ENCODE data around the gene FN1. TPM values are rescaled to one million over a fixed set of nuclear protein-coding genes. Genes with fewer than 3 reads are reported as not detected.
A peak's percentile ranks its signal among the peaks of the same experiment; 100 is the strongest.
"Not testable (repeated sequence)": the region's sequence is repeated elsewhere in the genome, so short reads cannot be mapped to it uniquely, and the experiment has no call there.

FN1 gene
- total RNA-seq, 4 donors from 2014 or later = 89.6 to 220 (median 177) TPM

DNA sequence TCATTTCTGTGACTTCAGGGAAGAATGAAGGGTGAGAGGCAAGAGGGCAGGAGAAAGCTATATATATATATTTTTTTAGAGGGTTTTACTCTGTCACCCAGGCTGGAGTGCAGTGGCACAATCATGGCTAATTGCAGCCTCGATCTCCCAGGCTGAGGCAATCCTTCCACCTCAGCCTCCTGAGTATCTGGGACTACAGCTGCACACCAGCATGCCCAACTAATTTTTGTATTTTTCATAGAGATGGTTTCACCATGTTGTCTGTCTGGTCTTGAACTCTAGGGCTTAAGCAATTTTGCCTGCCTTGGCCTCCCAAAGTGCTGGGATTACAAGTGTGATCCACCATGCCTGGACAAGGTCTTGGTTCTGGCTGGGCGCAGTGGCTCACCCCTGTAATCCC lies 120.6 kb downstream of the FN1 start:
- ATAC-seq (ENCODE audit: low FRiP score) = no peak
- DNase-seq (ENCODE audit: low spot score) = no peak
- no peak for TF ChIP-seq CTCF (IDR thresholded peaks at IDR 0.05)

DNA sequence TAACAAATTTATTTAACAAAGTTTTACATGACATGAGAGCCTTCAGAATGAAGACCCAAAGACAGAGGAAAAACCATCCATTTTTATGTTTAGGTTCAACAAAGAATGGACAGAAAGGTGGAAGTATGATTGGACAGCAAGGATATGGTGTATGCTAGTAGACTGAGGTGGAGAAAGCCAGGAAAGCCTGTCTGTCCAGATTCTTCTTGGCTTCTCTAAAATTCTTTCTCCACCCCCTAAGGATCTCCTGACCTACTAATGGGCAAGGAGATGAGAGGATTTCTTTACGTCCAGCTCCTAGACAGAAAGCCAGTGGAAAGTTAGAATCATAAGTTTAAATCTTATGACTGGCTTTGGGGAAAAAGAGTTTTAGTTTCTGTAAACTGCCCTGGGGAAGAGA lies 121.0 kb downstream of the FN1 start:
- no peak for ATAC-seq (ENCODE audit: low FRiP score)
- no peak for TF ChIP-seq CTCF (IDR thresholded peaks at IDR 0.05)
- no peak for DNase-seq (ENCODE audit: low spot score)

- DNase-seq (ENCODE audit: low spot score) (no peak), ATAC-seq (ENCODE audit: low FRiP score) (no peak)
- no peak for TF ChIP-seq CTCF (IDR thresholded peaks at IDR 0.05)
Observed at GRCh38 chr2:215313255-215313613, 122.6 kb downstream of the FN1 start.

GRCh38 chr2:215311625-215312396 lies 124.1 kb downstream of the FN1 start, which contains the start of gene ATIC:
Gene ATIC, plus strand, starts transcription at chr2:215312059. Its CDS starts 84 bp downstream, at chr2:215312143.
- DNase-seq (ENCODE audit: low spot score) (peak; percentile 85), ATAC-seq (ENCODE audit: low FRiP score) (peak; percentile 100)
- no peak for TF ChIP-seq CTCF (IDR thresholded peaks at IDR 0.05)

DNA sequence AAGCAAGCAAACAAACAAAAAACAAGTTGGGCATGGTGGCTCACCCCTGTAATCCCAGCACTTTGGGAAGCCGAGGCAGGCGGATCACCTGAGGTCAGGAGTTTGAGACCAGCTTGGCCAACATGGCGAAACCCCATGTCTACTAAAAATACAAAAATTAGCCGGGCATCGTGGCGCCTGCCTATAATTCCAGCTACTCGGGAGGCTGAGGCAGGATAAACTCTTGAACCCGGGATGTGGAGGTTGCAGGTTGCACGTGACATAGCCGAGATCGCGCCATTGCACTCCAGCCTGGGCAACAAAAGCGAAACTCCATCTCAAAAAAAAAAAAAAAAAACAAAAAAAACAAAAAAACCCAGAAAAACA lies 124.6 kb downstream of the FN1 start:
- ATAC-seq (ENCODE audit: low FRiP score); DNase-seq (ENCODE audit: low spot score): not testable (repeated sequence)

Other genes with a start within 250 kb of the FN1 start
- 10 to 100 TPM; 28.2 to 62.1 (median 35.9) TPM for gene ATIC, start 124.0 kb downstream of the FN1 start, total RNA-seq

Data from omental fat pad (tissue), 4 donors.